GM18909 (cell line): ENCODE measurements around the gene PARD3.

ENCODE experiments used
- ATAC-seq: cut with Tn5 transposase; IDR thresholded peaks from one replicate; pipeline ENCODE4 v1.9.1; 2021; ENCODE audit warnings: mild to moderate bottlenecking; ENCODE audit not compliant: unreplicated experiment, poor library complexity

The PARD3 gene

GRCh38 chr10:34171957-34172527 is 643.1 kb downstream of the PARD3 start:
- no peak for ATAC-seq

GRCh38 chr10:34169677-34170076 is 645.4 kb downstream of the PARD3 start:
- no peak for ATAC-seq

GRCh38 chr10:34169131-34169530 is 646.0 kb downstream of the PARD3 start:
- ATAC-seq, result no peak

- no peak for ATAC-seq
Measured at GRCh38 chr10:34168439-34168838, 646.7 kb downstream of the PARD3 start.

GRCh38 chr10:34166823-34167222 is 648.3 kb downstream of the PARD3 start:
- ATAC-seq, result no peak

- ATAC-seq, result no peak
Measured at GRCh38 chr10:34166354-34166753, 648.7 kb downstream of the PARD3 start.

GRCh38 chr10:34164029-34164428 is 651.1 kb downstream of the PARD3 start:
- no peak for ATAC-seq

- no peak for ATAC-seq
Measured at GRCh38 chr10:34163075-34163905, 651.8 kb downstream of the PARD3 start.

GRCh38 chr10:34161777-34162370 is 653.2 kb downstream of the PARD3 start:
- ATAC-seq, result no peak

- ATAC-seq, result no peak
Measured at GRCh38 chr10:34160595-34160994, 654.5 kb downstream of the PARD3 start.

GRCh38 chr10:34157501-34157900 is 657.6 kb downstream of the PARD3 start:
- ATAC-seq, result no peak

- no peak for ATAC-seq
Measured at GRCh38 chr10:34156781-34157425, 658.2 kb downstream of the PARD3 start.

- no peak for ATAC-seq
Measured at GRCh38 chr10:34155812-34156211, 659.3 kb downstream of the PARD3 start.

GRCh38 chr10:34154383-34154900 is 660.7 kb downstream of the PARD3 start:
- no peak for ATAC-seq

- ATAC-seq, result no peak
Measured at GRCh38 chr10:34153663-34154382, 661.3 kb downstream of the PARD3 start.

GRCh38 chr10:34152434-34152833 is 662.7 kb downstream of the PARD3 start:
- no peak for ATAC-seq

GRCh38 chr10:34151931-34152330 is 663.2 kb downstream of the PARD3 start:
- no peak for ATAC-seq

GRCh38 chr10:34151481-34151880 is 663.6 kb downstream of the PARD3 start:
- ATAC-seq, result no peak

GRCh38 chr10:34150103-34150502 is 665.0 kb downstream of the PARD3 start:
- ATAC-seq, result no peak

- no peak for ATAC-seq
Measured at GRCh38 chr10:34148305-34148657, 666.8 kb downstream of the PARD3 start.
